ENCODE measurements around the gene ZFYVE28. TPM values are rescaled to one million over a fixed set of nuclear protein-coding genes. Genes with fewer than 3 reads are reported as not detected.

The ZFYVE28 gene
- total and polyA plus RNA-seq, 10 of the 15 experiments (the other 5 are each of a cell fraction or from before 2014, with no cell fraction given): 0.06 to 1.9 (median 0.22) TPM; not detected in 1

GRCh38 chr4:2446656-2447564 is 28.5 kb upstream of the ZFYVE28 start:
- Histone ChIP-seq H3K79me2 (ENCODE audit: control insufficient read depth, insufficient read depth, low read length) (no peaks in the 10 kb centered on the region), H3K9me3 (replicated peaks; ENCODE audit: control insufficient read depth, insufficient read depth, low read length) (no peaks in the 10 kb centered on the region), H3K4me2 (ENCODE audit: control insufficient read depth, insufficient read depth) (no peak overlapping the region), H4K20me1 (ENCODE audit: control insufficient read depth, insufficient read depth) (no peaks in the 10 kb centered on the region), H3K36me3 (ENCODE audit: control insufficient read depth in 2 of 2, insufficient read depth in 2 of 2, low read length in 1 of 2) (no peaks in the 10 kb centered on the region), H3K9ac (ENCODE audit: control insufficient read depth, insufficient read depth, low read length) (no peak overlapping the region), H2AFZ (ENCODE audit: control insufficient read depth, low read depth, low read length) (no peak overlapping the region), H3K4me1 (ENCODE audit: control insufficient read depth, insufficient read depth, low read length) (no peaks in the 10 kb centered on the region), H3K27me3 (replicated peaks in 1 of 2; ENCODE audit: control insufficient read depth in 2 of 2, insufficient read depth in 2 of 2, low read length in 1 of 2) (no peaks in the 10 kb centered on the region; a peak in 2 of 4 replicates), H3K4me3 (no peak overlapping the region), H3K27ac (ENCODE audit: control insufficient read depth, insufficient read depth) (no peak overlapping the region)
- ATAC-seq (no peak), FAIRE-seq (no peak), DNase-seq (ENCODE audit: low read depth, low spot score) (no peak)
- ChIA-PET CTCF (no interaction called here), SMC1A (ENCODE audit: uncharacterized antibody, unreplicated experiment) (no interaction called here), RAD21 (ENCODE audit: unreplicated experiment) (no interaction called here), POLR2A (no interaction called here)
- TF ChIP-seq POU2F2 (IDR thresholded peaks at IDR 0.05; ENCODE audit: borderline replicate concordance, low read depth, low read length): no peak
- TF ChIP-seq ATF7 (IDR thresholded peaks at IDR 0.05; ENCODE audit: low read depth): no peak
- no peak for TF ChIP-seq ZNF274 (IDR thresholded peaks at IDR 0.05; ENCODE audit: insufficient read depth, insufficient read length)
- no peak for TF ChIP-seq YBX1 (IDR thresholded peaks at IDR 0.05)
- no peak for TF ChIP-seq WRNIP1 (IDR thresholded peaks at IDR 0.05; ENCODE audit: borderline replicate concordance, low read depth, low read length)
- intact Hi-C loops (cut with micrococcal nuclease; ENCODE audit: unreplicated experiment): no loop called here
- in situ Hi-C loops (cut with MboI): no loop called here
- no TSS peak for BruUV-seq (replicated peaks)
- WGBS (ENCODE audit: insufficient coverage, insufficient replicate concordance, low lambda C conversion rate, missing lambda C conversion rate): 16% methylated on average over 3 of the region's 3 CpGs

GRCh38 chr4:2445571-2445970 is 27.1 kb upstream of the ZFYVE28 start:
- ChIA-PET SMC1A (ENCODE audit: uncharacterized antibody, unreplicated experiment) (interaction anchor here (1.0 to 1.3 kb wide), 2 partner anchors 21 to 226 kb away, joined by 3 to 7 read pairs; no protein-coding TSS in a partner anchor), POLR2A (no interaction called here), CTCF (interaction anchor here (1.9 kb wide), 1 partner anchor 225 kb away, joined by 13 read pairs; no protein-coding TSS in a partner anchor), RAD21 (ENCODE audit: unreplicated experiment) (interaction anchor here (1.0 kb wide), 1 partner anchor 225 kb away, joined by 6 read pairs; no protein-coding TSS in a partner anchor)
- ATAC-seq (no peak), FAIRE-seq (no peak), DNase-seq (ENCODE audit: low read depth, low spot score) (no peak)
- no peaks in the 10 kb centered on the region for H3K36me3 ChIP-seq (ENCODE audit: control insufficient read depth in 2 of 2, insufficient read depth in 2 of 2, low read length in 1 of 2)
- WGBS (ENCODE audit: insufficient coverage, insufficient replicate concordance, low lambda C conversion rate, missing lambda C conversion rate): 66% methylated on average over 6 of the region's 6 CpGs
- intact Hi-C loops (cut with micrococcal nuclease; ENCODE audit: unreplicated experiment): no loop called here
- in situ Hi-C loops (cut with MboI): no loop called here
- no peak overlapping the region for H3K9ac ChIP-seq (ENCODE audit: control insufficient read depth, insufficient read depth, low read length)
- H4K20me1 ChIP-seq (ENCODE audit: control insufficient read depth, insufficient read depth): no peaks in the 10 kb centered on the region
- H3K4me2 ChIP-seq (ENCODE audit: control insufficient read depth, insufficient read depth): no peak overlapping the region
- BruUV-seq (replicated peaks): no TSS peak
- TF ChIP-seq BHLHE40 (IDR thresholded peaks at IDR 0.05; ENCODE audit: borderline replicate concordance in 1 of 2, low read depth in 2 of 2, low read length in 1 of 2) (no peak), PAX8 (IDR thresholded peaks at IDR 0.05) (no peak), EGR1 (IDR thresholded peaks at IDR 0.05; ENCODE audit: borderline replicate concordance in 1 of 2, low read depth in 2 of 2, low read length in 2 of 2) (no peak), ATF2 (IDR thresholded peaks at IDR 0.05; ENCODE audit: low read length) (no peak), CREM (IDR thresholded peaks at IDR 0.05; ENCODE audit: low read depth) (no peak), CHD2 (IDR thresholded peaks at IDR 0.05; ENCODE audit: borderline replicate concordance, low read depth, low read length) (no peak), ZBED1 (IDR thresholded peaks at IDR 0.05; ENCODE audit: borderline replicate concordance) (no peak), EZH2 (IDR thresholded peaks at IDR 0.05; ENCODE audit: borderline replicate concordance, control insufficient read depth, low read depth, low read length) (no peak)
- H3K4me3 ChIP-seq: no peak overlapping the region
- no peak overlapping the region for H3K27ac ChIP-seq (ENCODE audit: control insufficient read depth, insufficient read depth)
- peaks cover 3% of the 10 kb centered on the region; the same call in 1 of the 2 replicates for H3K4me1 ChIP-seq (ENCODE audit: control insufficient read depth, insufficient read depth, low read length)
- H2AFZ ChIP-seq (ENCODE audit: control insufficient read depth, low read depth, low read length): no peak overlapping the region
- no peaks in the 10 kb centered on the region; a peak in 2 of 4 replicates for H3K27me3 ChIP-seq (replicated peaks in 1 of 2; ENCODE audit: control insufficient read depth in 2 of 2, insufficient read depth in 2 of 2, low read length in 1 of 2)
- H3K9me3 ChIP-seq (replicated peaks; ENCODE audit: control insufficient read depth, insufficient read depth, low read length): no peaks in the 10 kb centered on the region
- no peaks in the 10 kb centered on the region for H3K79me2 ChIP-seq (ENCODE audit: control insufficient read depth, insufficient read depth, low read length)

Measured in GM12878 (cell line).